Measurements from ENCODE around the gene TSHB.
"Not testable (repeated sequence)": the region's sequence is repeated elsewhere in the genome, so short reads cannot be mapped to it uniquely, and the experiment has no call there.

The TSHB gene

DNA sequence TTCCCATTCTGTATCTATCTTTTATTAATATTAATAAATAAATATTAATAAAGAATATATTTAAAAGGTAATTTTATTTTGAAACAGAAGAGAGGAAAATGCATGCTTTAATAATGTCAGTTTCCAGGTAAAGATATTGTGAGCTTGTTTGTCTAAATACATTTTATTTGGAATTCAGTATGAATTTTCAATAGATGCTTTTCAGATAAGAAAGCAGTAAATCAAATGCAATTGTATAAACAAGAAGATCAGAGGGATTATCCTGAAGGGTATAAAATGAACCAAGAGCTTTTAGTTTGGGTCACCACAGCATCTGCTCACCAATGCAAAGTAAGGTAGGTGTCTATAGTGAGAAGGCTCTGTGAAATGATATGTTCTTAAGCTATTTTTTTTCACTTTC, at the start of gene TSHB:
TSS of gene TSHB (plus strand) at position 301 of the 400 bp plus-strand sequence. CDS start 3,537 bp downstream, outside the sequence.
- DNase-seq = no peak

DNA sequence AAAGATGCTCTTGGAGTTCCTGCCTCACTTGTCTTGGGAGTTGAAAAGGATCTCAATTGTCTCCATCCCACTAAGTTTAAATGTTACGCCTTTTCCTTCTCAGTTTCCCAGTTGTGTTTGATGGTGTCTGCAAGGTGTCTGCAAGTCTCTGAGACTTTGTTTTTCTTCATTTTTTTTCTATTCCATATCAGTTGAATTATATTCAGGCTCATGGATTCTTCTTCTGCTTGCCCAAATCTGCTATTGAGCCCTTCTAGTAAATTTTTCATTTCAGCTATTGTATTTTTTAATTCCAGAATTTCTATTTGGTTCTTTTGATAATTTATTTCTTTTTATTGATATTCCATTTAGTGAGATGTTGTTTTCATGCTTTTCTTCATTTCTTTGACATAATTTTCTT, 47.4 kb upstream of the TSHB start:
- DNase-seq = no peak

DNA sequence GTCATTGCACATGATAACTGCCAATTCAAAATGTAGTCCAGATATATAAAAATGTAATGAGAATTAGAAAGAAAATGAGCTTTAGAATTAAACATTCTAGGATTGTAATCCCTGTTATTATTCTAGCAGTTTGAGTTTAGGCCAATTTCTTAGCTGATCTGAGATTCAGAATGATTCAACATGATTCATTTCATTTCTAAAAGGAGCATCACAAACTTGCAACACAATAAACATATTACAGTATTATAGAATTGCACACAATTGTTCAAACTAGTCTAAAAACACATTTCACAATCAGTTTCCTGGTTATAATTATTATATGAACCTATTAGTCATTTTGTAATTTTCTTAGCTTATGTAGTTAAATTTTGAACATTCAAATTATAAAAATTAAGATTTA, 43.3 kb upstream of the TSHB start:
- DNase-seq = no peak

DNA sequence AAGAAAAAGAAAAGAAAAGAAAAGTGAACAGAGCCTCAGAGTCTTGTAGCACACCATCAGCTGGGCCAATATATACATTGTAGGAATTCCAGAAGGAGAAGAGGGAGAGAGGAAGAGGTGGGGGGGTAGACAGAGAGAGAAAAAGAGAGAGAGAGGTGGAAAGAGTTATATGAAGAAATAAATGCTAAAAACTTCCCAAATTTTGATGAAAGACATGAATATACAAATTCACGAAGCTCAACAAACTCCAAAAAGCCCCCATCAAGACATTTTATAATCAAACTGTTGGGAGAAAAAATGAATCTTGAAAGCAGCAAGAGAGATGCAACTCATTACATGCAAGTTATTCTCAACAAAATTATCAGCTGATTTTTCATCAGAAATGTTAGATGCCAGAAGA, 41.5 kb upstream of the TSHB start:
- no peak for DNase-seq

DNA sequence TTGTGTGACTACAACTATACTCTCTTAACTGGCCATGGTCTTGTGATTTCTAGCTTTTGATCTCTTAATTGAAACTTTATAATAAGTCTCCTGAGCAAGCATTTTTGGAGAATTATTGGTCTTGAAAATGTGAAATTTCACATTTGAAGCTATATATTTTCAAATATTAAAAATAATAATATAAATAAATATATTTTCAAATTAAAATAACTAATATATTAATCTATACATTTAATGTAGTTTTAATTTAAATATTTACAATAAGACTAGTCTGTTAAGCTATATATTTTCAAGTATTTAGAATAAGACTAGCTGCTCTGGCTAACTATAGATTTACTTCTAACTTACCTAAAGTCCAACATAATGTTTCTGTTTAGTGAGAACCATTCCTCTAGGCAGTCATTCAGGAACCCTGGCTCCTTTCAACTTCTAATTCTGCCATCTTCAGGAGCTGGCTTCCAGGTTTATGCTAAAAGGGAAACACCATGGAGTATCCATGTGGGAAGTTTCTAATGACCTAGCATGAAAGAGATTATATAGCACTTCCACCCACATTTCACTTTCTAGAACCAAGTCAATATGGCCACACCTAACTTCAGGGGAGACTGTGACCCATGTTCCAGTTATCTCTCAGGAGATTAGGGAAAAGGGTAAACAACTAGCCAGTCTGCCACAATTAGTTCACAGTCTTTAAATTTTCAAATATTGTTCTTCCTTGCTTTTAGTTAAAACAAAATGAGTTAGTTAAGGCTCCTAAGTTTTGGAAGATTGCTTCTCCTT, 31.9 kb upstream of the TSHB start:
- no peak for DNase-seq

DNA sequence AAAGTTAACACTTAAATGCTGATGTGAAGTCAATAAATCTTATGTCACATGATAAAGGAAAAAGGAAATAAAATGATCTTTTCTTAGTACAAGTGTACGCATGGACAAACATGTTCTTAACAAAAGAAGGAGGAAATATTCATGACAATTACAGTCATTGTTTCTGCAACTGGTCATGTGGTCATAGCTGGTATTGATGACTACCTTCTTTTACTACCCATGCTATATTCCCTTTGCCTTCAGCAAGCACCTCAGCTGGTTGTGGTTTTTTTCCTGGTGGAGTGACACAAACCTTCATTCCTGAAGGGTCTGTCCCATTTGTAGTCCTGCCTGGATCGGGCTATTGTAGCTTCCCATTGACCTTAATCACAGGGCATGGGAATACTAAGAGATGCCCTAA, 23.4 kb upstream of the TSHB start:
- no peak for DNase-seq

DNA sequence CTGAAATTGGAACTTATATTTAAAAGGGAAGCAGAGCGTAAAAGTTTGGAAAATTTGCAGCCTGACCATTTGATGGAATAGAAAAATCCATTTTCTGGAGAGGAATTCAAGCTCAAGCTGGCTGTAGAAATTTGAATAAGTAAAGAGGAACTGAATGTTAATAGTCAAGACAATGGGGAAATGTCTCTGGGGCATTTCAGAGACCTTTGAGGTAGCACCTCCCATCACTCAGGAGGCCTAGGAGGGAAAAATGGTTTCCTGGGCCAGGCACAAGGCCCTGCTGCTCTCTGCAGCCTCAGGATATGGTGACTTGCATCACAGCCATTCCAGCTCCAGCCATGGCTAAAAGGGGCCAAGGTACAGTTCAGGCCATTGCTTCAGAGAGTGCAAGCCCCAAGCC, 17.6 kb upstream of the TSHB start:
- no peak for DNase-seq

DNA sequence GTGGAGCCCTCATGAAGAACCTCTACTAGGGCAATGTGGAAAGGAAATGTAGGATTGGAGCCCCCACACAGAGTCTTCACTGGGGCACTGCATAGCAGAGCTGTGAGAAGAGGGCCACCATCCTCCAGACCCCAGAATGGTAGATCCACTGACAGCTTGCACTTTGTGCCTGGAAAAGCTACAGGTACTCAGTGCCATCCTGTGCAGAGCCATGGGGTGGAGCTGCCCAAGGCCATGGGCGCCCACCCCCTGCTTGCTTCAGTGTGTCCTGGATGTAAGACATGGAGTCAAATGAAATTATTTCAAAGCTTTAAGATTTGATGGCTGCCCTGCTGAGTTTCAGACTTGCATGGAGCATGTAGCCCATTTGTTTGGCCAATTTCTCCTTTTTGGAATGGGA, 17.2 kb upstream of the TSHB start:
- DNase-seq = no peak

DNA sequence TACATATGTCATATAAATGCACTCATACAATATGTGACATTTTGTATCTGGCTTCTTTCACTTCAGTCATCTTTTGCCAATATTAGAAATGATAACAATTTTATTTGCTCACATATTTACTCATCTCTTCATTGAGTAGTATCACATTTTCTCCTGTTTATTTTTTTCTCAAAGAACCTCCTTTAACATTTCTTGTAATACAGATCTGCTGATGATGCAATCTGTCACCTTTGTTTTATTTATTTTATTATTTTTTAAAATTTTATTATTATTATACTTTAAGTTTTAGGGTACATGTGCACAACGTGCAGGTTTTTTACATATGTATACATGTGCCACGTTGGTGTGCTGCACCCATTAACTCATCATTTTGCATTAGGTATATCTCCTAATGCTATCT, 15.8 kb upstream of the TSHB start:
- no peak for DNase-seq

DNA sequence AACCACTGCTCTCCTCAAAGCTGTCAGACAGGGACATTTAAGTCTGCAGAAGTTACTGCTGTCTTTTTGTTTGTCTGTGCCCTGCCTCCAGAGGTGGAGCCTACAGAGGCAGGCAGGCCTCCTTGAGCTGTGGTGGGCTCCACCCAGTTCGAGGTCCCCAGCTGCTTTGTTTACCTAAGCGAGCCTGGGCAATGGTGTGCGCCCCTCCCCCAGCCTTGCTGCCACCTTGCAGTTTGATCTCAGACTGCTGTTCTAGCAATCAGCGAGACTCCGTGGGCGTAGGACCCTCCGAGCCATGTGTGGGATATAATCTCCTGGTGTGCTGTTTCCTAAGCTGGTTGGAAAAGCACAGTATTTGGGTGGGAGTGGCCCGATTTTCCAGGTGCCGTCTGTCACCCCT, 10.1 kb upstream of the TSHB start:
- DNase-seq = not testable (repeated sequence)

DNA sequence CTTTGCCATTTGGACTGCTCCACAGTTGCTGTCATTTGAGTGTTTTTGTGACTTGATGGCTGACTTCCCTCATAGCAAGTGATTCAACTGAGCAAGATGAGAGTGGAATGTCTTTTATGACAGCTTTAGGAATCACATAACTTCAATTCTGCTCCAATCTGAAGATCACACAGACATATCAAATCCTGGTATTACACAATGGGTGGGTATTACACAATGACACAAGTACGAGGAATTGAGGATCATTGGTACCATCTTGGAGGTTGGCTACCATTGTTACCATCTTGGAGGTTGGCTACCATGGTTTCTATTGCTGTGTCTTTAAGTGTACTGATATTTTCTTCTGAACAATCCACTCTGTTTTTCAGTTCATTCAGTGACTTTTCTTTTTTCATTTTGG, 8.5 kb upstream of the TSHB start:
- no peak for DNase-seq

DNA sequence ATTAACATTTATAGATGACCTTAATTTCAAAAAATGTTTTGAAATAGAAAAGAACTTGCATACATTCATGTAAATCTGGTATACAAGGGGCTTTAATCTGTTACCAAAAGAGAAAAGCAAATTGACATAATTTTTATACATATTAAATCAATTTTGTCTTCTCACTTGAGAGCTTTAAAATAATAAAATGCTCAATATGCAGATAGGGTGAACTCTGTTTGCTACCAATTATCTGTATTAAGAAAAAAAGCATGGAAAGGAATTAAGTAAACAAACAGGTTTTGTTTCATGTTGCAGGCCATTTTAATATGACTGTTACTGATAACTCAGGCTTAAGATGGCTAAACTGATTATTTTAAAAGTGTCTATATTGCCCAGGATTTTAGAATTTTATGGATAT, 6.0 kb upstream of the TSHB start:
- DNase-seq = no peak

DNA sequence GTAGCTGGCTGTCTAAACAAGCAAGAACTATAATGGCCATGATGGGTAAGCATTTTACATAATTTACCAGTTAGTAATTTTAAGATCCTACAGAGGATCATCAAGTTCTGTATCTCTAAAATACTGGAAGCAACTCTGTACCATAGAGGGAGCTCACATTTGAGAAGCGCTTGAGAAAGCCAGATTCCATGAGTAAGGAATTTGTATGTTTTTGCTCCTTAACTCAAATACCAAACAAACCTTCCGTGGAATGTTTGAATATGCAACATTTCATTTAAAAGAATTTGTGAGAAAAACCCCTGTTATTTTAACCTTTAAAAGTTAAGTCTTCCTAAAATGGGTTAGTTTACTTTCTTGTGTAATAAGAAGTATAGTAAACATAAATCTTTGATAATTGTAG, 2.0 kb downstream of the TSHB start:
- no peak for DNase-seq

DNA sequence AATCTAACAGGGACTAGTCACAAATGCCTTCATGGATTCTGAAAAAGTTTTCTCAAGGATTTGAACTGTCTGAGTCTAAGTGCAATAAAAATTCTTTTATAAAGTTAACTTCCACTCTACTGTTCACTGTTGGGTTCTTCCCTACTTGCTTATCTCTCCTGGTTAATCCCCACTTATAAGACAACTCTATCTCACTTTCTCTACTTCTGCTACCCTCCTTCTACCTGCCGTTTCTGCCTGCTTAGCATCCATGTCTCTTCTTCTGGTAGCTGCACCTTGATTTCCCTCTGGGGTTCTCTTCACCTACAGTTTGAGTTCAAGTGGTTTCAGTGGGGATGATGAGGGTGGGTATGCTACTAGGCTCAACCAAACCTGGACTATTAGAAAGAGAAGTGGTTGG, 6.0 kb downstream of the TSHB start:
- DNase-seq = no peak

DNA sequence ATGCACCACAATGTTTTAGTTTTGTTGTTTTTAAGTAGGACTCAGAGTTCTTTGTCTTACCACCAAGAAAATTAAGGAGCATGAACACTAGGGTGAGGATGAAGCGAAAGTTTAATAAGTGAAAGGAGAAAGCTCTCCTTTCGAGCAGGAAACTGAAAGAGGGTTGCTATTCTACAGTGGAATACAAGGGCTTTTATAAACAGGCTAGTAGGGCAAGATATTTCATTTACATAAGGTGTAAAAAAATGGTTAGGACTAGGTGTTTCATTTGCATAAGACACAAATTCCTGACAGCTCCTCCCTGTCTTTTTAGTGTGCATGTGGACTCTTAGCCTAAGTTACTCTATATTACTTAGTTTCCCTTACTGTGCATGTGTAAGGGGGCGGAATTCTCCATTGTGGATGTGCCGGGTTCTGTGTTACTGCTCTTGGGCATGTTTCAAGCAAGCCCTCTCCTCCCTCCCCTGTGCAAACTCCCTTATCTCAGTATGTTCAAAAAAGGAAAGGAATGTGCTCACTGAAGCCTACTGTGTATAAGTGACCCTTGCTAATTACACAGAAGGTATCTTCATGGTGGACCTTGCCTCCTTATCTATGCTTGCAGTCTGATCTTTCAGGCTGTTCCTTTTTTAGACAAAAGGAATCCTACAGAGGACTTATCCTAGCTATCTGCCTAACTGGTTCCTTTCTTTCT, 7.3 kb downstream of the TSHB start:
- no peak for DNase-seq

DNA sequence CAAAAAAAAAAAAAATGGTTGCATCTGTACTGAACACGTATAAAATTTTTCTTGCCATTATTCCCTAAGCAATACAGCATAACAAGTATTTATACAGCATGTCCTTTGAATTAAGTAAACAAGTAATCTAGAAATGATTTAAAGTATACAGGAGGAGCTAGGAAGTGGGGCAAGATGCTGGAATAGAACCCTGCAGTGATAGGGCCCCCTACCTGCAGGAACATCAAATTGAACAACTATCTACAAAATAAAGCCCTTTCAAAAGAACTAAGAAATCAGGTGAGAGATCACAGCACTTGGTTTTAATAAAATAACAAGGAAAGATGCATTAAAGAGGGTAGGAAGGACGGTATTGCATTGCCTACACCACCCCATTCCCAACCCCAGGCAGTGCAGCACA, 10.9 kb downstream of the TSHB start:
- DNase-seq = no peak

DNA sequence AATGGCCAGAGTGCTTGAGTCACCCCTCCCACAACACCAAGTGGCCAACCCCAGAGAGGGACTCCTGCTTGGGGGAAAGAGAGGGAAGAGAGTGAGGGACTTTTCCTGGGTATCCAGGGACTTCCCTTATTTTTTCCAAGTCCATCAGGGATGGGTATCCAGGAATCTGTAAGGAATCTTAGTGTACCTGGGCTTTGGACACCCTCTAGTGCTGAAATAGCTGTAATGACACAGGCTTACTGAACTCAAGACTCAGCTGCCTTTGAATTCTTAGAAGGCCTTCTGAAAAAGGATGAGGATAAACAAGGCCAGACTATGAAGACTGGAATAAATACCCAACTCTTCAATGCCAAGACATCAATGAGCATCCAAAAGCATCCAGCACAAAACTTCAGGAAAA, 12.0 kb downstream of the TSHB start:
- DNase-seq = no peak

DNA sequence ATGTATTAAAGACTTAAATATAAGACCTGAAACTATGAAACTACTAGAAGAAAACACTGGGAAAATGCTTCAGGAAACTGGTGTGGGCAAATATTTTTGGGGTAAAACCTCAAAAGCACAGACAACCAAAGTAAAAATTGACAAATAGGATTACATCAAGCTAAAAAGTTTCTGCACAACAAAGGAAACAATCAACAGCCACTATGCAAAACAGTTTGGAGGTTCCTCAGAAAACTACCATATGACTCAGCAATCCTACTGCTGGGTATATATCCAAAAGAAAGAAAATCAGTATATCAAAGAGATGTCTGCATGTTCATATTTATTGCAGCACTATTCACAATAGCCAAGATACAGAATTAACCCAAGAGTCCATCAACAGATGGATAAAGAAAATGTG, 17.1 kb downstream of the TSHB start:
- no peak for DNase-seq

DNA sequence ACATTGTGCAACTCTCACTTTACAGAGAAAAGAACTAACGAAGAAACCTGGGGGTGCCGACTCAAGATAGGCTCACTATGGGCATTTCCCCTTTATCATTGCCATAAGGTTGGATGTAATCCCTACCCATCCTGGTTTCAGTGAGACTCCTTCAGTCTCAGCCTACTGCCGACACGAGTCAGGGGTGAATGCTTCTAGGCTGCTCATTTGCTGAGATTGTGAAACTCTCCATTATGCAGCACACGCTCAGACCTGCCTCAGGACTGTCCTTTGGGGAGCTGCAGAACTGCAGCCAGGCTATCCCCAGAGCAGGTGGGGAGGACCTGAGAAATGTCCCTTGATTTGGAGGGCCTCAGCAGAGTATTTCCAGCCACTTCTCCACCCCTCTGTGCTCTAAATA, 22.2 kb downstream of the TSHB start:
- DNase-seq = no peak

DNA sequence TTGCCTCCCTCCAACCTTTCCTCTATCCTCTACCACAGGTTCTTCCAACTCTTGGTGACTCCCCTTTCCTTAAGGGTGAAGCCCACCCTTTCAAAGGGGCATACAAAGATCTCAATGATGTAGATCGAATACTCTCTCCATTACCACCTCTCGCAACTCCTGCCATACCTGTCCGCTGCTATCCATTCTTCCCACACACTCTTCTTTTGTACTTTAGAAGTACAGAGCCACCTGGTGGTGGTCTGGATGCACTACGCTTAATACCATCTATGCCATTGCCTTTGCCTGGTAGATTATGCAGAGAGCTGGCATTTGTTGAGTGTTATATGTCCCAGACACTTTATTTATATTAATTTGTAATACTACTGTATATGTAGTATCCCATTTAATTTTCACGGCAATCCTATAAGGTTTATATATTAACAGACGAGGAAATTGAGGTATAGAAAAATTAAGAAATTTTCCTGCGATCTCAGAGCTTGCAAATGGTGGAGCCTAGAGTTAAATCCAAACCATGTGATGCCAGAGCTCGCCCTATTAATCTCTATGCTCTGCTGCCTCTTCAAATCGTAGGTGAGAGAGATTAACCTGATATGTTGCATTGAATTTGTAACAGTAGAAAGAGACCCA, 22.9 kb downstream of the TSHB start:
- peak; percentile 63 for DNase-seq

DNA sequence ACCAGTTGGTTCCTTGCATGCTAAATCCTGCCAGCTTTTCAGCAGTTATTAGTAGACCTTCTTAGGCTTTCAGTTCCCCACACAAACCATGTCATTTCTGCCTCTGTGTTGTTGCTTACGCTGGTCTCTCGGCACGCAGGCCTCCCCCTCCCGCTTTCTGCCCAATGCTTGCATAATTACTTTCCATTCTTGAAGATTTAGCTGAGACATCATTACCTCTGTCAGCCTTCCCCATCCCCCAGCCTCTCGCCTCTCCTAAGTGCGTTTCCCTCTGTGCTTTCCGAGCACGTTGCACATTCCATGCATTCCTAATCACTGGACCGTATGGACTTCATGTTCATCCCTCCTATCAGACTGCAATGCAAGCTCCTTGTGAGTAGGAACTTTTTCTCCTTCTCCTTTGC, 26.8 kb downstream of the TSHB start:
- no peak for DNase-seq

DNA sequence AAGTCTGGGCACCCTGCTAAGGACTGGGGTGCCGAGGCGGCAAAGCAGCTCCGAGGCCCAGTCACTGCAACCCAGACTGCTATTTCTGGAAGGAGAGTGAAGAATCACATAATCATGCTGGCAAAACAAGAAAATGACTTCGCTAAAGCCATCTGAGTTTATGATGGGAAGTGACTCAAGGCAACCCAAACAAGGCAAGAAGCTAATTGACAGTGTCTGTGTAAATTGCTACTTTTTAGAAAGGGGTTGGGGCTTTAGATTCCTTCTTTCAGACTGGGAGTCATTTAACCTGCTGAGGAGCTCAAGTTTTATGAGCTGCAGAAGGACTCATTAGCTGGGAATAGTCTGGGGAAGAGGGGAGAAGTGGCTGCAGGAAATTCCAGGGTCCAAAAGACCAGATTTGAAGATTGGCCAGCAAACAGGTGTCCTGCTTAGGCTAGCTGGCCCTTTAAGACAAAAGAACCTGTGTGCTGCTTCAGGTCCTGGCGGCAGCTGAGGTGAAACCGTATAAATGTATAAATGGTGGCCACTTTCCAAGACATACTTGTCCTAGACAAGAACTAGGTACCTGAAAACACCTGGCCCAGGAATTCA, 28.1 kb downstream of the TSHB start:
- DNase-seq = no peak

DNA sequence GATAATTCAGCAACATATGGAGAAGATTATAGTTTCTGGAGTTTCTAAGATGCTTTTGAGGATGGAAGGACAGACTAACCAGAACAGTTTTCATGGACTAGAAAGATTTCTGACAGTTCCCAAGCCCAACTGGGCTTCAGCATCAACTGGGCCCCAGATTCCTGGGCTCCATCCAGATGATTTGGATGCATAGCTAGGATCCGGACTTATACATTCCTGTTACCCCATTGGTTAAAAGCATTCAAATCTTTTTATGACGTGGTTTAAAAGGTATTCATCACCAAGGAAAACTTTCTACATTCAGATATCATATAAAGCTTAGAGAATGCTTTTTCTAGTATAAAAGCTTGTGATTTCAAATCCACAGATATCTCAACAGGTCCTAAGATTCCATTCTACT, 29.7 kb downstream of the TSHB start:
- no peak for DNase-seq

DNA sequence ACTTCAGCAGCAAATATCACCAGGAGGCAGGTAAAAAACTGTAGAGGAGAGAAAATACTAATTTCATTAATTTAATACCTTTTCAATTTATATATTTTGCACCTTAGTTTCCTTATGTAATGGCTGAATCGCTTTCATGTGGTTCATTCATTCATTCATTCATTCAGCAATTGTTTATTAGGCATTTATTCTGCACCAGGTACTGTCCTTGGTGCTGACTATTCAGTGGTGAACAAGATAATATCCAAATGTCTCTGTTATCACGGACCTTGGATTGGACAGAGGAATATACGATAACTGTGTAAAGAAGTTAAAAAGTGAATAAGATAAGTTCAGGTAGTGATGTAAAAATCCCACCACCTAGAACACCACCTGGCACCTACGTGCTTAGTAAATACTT, 30.9 kb downstream of the TSHB start:
- DNase-seq = no peak

All from activated naive CD4-positive, alpha-beta T cell treated with Interleukin-2 at 50 U/mL for 16 hours (primary cell).